Activated T-cell treated with anti-CD3 and anti-CD28 coated beads, Interleukin-2, amount 50 U/mL, for 24 hours (primary cell): ENCODE measurements around the gene MED15.

ENCODE experiments used
- DNase-seq: peaks from one replicate; pipeline ENCODE4 v3.0.0-alpha.2; 2020
- H3K27ac Mint-ChIP-seq: 2 replicates; pipeline ENCODE4 v1.8.0; 2020; ENCODE audit warnings: mild to moderate bottlenecking, mixed read lengths
- H3K27me3 Mint-ChIP-seq: 2 replicates; pipeline ENCODE4 v1.8.0; 2020; ENCODE audit warnings: mixed read lengths
- H3K36me3 Mint-ChIP-seq: 2 replicates; pipeline ENCODE4 v1.8.0; 2020; ENCODE audit warnings: low read depth, mixed read lengths
- H3K4me1 Mint-ChIP-seq: 2 replicates; pipeline ENCODE4 v1.8.0; 2020; ENCODE audit warnings: low read depth, mixed read lengths
- H3K4me3 Mint-ChIP-seq: 2 replicates; pipeline ENCODE4 v1.8.0; 2020; ENCODE audit warnings: mild to moderate bottlenecking, moderate library complexity, mixed read lengths
- H3K9me3 Mint-ChIP-seq: 2 replicates; pipeline ENCODE4 v1.8.0; 2020; ENCODE audit warnings: mixed read lengths

MED15 gene

GRCh38 chr22:20579273-20580120, 72.1 kb downstream of the MED15 start:
- Mint-ChIP-seq H3K9me3 (no peaks in the 10 kb centered on the region), H3K4me1 (peaks cover 39% of the 10 kb centered on the region), H3K27me3 (no peaks in the 10 kb centered on the region), H3K36me3 (peaks cover 92% of the 10 kb centered on the region), H3K4me3 (no peak overlapping the region), H3K27ac (peak overlapping the region; percentile 45)
- DNase-seq = peak; percentile 26

GRCh38 chr22:20580179-20580578, 72.8 kb downstream of the MED15 start:
- H3K4me1 Mint-ChIP-seq = peaks cover 38% of the 10 kb centered on the region
- no peaks in the 10 kb centered on the region for H3K27me3 Mint-ChIP-seq
- H3K27ac Mint-ChIP-seq = peak overlapping the region; percentile 45
- no peak overlapping the region for H3K4me3 Mint-ChIP-seq
- no peak for DNase-seq
- peaks cover 92% of the 10 kb centered on the region for H3K36me3 Mint-ChIP-seq
- H3K9me3 Mint-ChIP-seq = no peaks in the 10 kb centered on the region

GRCh38 chr22:20580611-20581502, 73.4 kb downstream of the MED15 start:
- Mint-ChIP-seq H3K27ac (peak overlapping the region; percentile 45), H3K4me3 (no peak overlapping the region), H3K9me3 (no peaks in the 10 kb centered on the region), H3K27me3 (no peaks in the 10 kb centered on the region), H3K36me3 (peaks cover 94% of the 10 kb centered on the region), H3K4me1 (peaks cover 36% of the 10 kb centered on the region)
- DNase-seq = peak; percentile 23

GRCh38 chr22:20581503-20582170, 74.2 kb downstream of the MED15 start:
- H3K9me3 Mint-ChIP-seq = no peaks in the 10 kb centered on the region
- peak overlapping the region; percentile 33 for H3K27ac Mint-ChIP-seq
- no peaks in the 10 kb centered on the region for H3K27me3 Mint-ChIP-seq
- peaks cover 30% of the 10 kb centered on the region for H3K4me1 Mint-ChIP-seq
- no peak overlapping the region for H3K4me3 Mint-ChIP-seq
- DNase-seq = peak; percentile 29
- H3K36me3 Mint-ChIP-seq = peaks cover 94% of the 10 kb centered on the region

GRCh38 chr22:20582171-20582511, 74.7 kb downstream of the MED15 start:
- H3K4me1 Mint-ChIP-seq = peaks cover 27% of the 10 kb centered on the region
- peak; percentile 23 for DNase-seq
- H3K36me3 Mint-ChIP-seq = peaks cover 94% of the 10 kb centered on the region
- no peak overlapping the region for H3K4me3 Mint-ChIP-seq
- H3K9me3 Mint-ChIP-seq = no peaks in the 10 kb centered on the region
- no peaks in the 10 kb centered on the region for H3K27me3 Mint-ChIP-seq
- no peak overlapping the region for H3K27ac Mint-ChIP-seq

- Mint-ChIP-seq H3K27ac (no peak overlapping the region), H3K36me3 (peaks cover 93% of the 10 kb centered on the region), H3K4me1 (peaks cover 23% of the 10 kb centered on the region), H3K9me3 (no peaks in the 10 kb centered on the region), H3K27me3 (no peaks in the 10 kb centered on the region), H3K4me3 (no peak overlapping the region)
- peak; percentile 19 for DNase-seq
Measured at GRCh38 chr22:20582520-20583361, 75.3 kb downstream of the MED15 start.

GRCh38 chr22:20583471-20583922, 76.1 kb downstream of the MED15 start:
- H3K27ac Mint-ChIP-seq = peak overlapping the region; percentile 71
- DNase-seq = peak; percentile 22
- no peak overlapping the region for H3K4me3 Mint-ChIP-seq
- peaks cover 22% of the 10 kb centered on the region for H3K4me1 Mint-ChIP-seq
- no peaks in the 10 kb centered on the region for H3K9me3 Mint-ChIP-seq
- peaks cover 86% of the 10 kb centered on the region for H3K36me3 Mint-ChIP-seq
- H3K27me3 Mint-ChIP-seq = no peaks in the 10 kb centered on the region

- Mint-ChIP-seq H3K4me3 (no peak overlapping the region), H3K9me3 (no peaks in the 10 kb centered on the region), H3K4me1 (peaks cover 16% of the 10 kb centered on the region), H3K27ac (peak overlapping the region; percentile 71), H3K36me3 (peaks cover 78% of the 10 kb centered on the region), H3K27me3 (no peaks in the 10 kb centered on the region)
- DNase-seq = peak; percentile 27
Measured at GRCh38 chr22:20584029-20584871, 76.8 kb downstream of the MED15 start.

GRCh38 chr22:20584872-20585638, 77.6 kb downstream of the MED15 start:
- Mint-ChIP-seq H3K9me3 (no peaks in the 10 kb centered on the region), H3K4me1 (peaks cover 9% of the 10 kb centered on the region), H3K36me3 (peaks cover 70% of the 10 kb centered on the region), H3K27ac (no peak overlapping the region), H3K4me3 (no peak overlapping the region), H3K27me3 (no peaks in the 10 kb centered on the region)
- no peak for DNase-seq

GRCh38 chr22:20585639-20586402, 78.4 kb downstream of the MED15 start:
- Mint-ChIP-seq H3K36me3 (peaks cover 63% of the 10 kb centered on the region), H3K4me3 (no peak overlapping the region), H3K27ac (no peak overlapping the region), H3K27me3 (no peaks in the 10 kb centered on the region), H3K4me1 (peaks cover 2% of the 10 kb centered on the region), H3K9me3 (no peaks in the 10 kb centered on the region)
- no peak for DNase-seq

- DNase-seq = no peak
- Mint-ChIP-seq H3K27ac (no peak overlapping the region), H3K9me3 (no peaks in the 10 kb centered on the region), H3K4me3 (no peak overlapping the region), H3K27me3 (no peaks in the 10 kb centered on the region), H3K36me3 (peaks cover 57% of the 10 kb centered on the region), H3K4me1 (no peaks in the 10 kb centered on the region)
Measured at GRCh38 chr22:20586403-20586745, 79.0 kb downstream of the MED15 start.
